HCT116 (cell line): ENCODE results near the gene DENND4B. TPM values are rescaled to one million over a fixed set of nuclear protein-coding genes. Genes with fewer than 3 reads are reported as not detected.

Source experiments
- ATAC-seq: fragments of 200-7000 bp; cut with Tn5 transposase; 2 replicates; pipeline ENCODE4 v1.9.1; 2020; ENCODE audit warnings: mild to moderate bottlenecking, moderate library complexity
- BruUV-seq: library from RNA; stranded (reverse); fragments of 400-500 nt; replicated peaks from 2 replicates; lab custom pipeline; 2021; lab: Mats Ljungman, UMichigan
- CTCF ChIA-PET: fragments of 300-600 bp; sonication (Branson Sonifier 250); formaldehyde crosslinking; loops from one replicate; lab custom pipeline; 2021; ENCODE audit warnings: antibody characterized with exemption; lab: Charles Lee
- POLR2A ChIA-PET: fragments of 300-600, 350-600 bp; sonication (Branson Sonifier 250); formaldehyde crosslinking; loops from one replicate; lab custom pipeline; 2021; ENCODE audit warnings: antibody characterized with exemption; lab: Charles Lee
- RAD21 ChIA-PET, 2 experiments: fragments of 300-600 bp; sonication (Branson Sonifier 250); formaldehyde crosslinking; loops; one replicate each; lab custom pipeline; 2023; ENCODE audit warnings: low total read pairs in 2 of 2; ENCODE audit not compliant: uncharacterized antibody in 2 of 2, unreplicated experiment in 2 of 2, low non-redundant PET in 1 of 2; lab: Charles Lee
- DNase-seq: peaks from one replicate; pipeline ENCODE4 v3.0.0-alpha.2; 2010; ENCODE audit warnings: low read depth, low spot score
- H2AFZ ChIP-seq: fragments of 200-600 bp; shearing (Covaris generic), sonication (generic); 2 replicates; pipeline ENCODE4 v1.6.1; 2017; ENCODE audit warnings: low read depth, mixed run types, mixed read lengths, antibody characterized with exemption, low read length; ENCODE audit not compliant: poor library complexity, severe bottlenecking
- H3K27ac ChIP-seq: 2 replicates; pipeline ENCODE4 v1.5.1; 2012; ENCODE audit warnings: low read depth, low read length
- H3K27me3 ChIP-seq: fragments of 200-600 bp; sonication (generic); 2 replicates; pipeline ENCODE4 v1.6.1; 2016; ENCODE audit warnings: mixed run types, low read length, mixed read lengths; ENCODE audit not compliant: insufficient read depth
- H3K36me3 ChIP-seq, 2 experiments: fragments of 200-500 bp in 1 of 2; fragments of 200-600 bp in 1 of 2; sonication (Bioruptor generic) in 1 of 2; sonication (generic) in 1 of 2; 2 replicates each; pipeline versions ENCODE4 v1.5.1 to v1.6.1; 2014 to 2016; ENCODE audit warnings: low read length in 2 of 2, inconsistent platforms in 1 of 2, mixed read lengths in 1 of 2, mixed run types in 1 of 2; ENCODE audit not compliant: insufficient read depth in 2 of 2, control insufficient read depth in 1 of 2
- H3K4me1 ChIP-seq, 2 experiments: fragments of 200-600 bp in 1 of 2; sonication (generic) in 1 of 2; 2 replicates each; pipeline versions ENCODE4 v1.5.1 to v1.6.1; 2012 to 2017; ENCODE audit warnings: low read length in 2 of 2, inconsistent platforms in 1 of 2, mild to moderate bottlenecking in 1 of 2, mixed read lengths in 1 of 2, mixed run types in 1 of 2, moderate library complexity in 1 of 2; ENCODE audit not compliant: insufficient read depth in 2 of 2, control insufficient read depth in 1 of 2
- H3K4me2 ChIP-seq: fragments of 200-600 bp; sonication (generic); 2 replicates; pipeline ENCODE4 v1.6.1; 2017; ENCODE audit warnings: mixed run types, low read length, mixed read lengths
- H3K4me3 ChIP-seq, 2 experiments: fragments of 200-600 bp in 1 of 2; sonication (generic) in 1 of 2; replicated peaks in 1 of 2; 2 replicates each; pipeline ENCODE4 v1.5.1; 2011 to 2016; ENCODE audit warnings: low read length in 2 of 2, control low read depth in 1 of 2, low read depth in 1 of 2, mild to moderate bottlenecking in 1 of 2, mixed read lengths in 1 of 2, mixed run types in 1 of 2
- H3K79me2 ChIP-seq: fragments of 200-600 bp; sonication (generic); 2 replicates; pipeline ENCODE4 v1.6.1; 2017; ENCODE audit warnings: mild to moderate bottlenecking, mixed run types, low read length, moderate library complexity, mixed read lengths; ENCODE audit not compliant: insufficient read depth
- H3K9ac ChIP-seq: fragments of 200-600 bp; sonication (generic); 2 replicates; pipeline ENCODE4 v1.6.1; 2016; ENCODE audit warnings: low read length, mixed read lengths
- H3K9me2 ChIP-seq: fragments of 200-600 bp; sonication (generic), shearing (Covaris generic); 2 replicates; pipeline ENCODE4 v1.6.1; 2017; ENCODE audit warnings: mixed run types, mild to moderate bottlenecking, moderate library complexity; ENCODE audit not compliant: insufficient read depth
- H3K9me3 ChIP-seq, 2 experiments: fragments of 200-500 bp in 1 of 2; fragments of 200-600 bp in 1 of 2; sonication (Bioruptor generic) in 1 of 2; sonication (generic) in 1 of 2; 2 replicates each; pipeline ENCODE4 v1.6.1; 2014 to 2017; ENCODE audit warnings: low read length in 2 of 2, mixed read lengths in 2 of 2, inconsistent platforms in 1 of 2, low read depth in 1 of 2, mild to moderate bottlenecking in 1 of 2, mixed run types in 1 of 2, moderate library complexity in 1 of 2; ENCODE audit not compliant: control insufficient read depth in 1 of 2, insufficient read depth in 1 of 2
- H4K20me1 ChIP-seq: fragments of 200-600 bp; sonication (generic), shearing (Covaris generic); 2 replicates; pipeline ENCODE4 v1.6.1; 2017; ENCODE audit warnings: mixed run types, mild to moderate bottlenecking, moderate library complexity; ENCODE audit not compliant: insufficient read depth
- ATF3 ChIP-seq: IDR thresholded peaks from 2 replicates; pipeline ENCODE4 v1.6.1; 2012
- EZH2 ChIP-seq: fragments of 200-600 bp; sonication (generic); IDR thresholded peaks from 2 replicates; pipeline ENCODE4 v1.6.1; 2017; ENCODE audit warnings: antibody characterized with exemption, mixed run types
- EZH2phosphoT487 ChIP-seq: fragments of 200-600 bp; IDR thresholded peaks from 2 replicates; pipeline ENCODE4 v1.6.1; 2018; ENCODE audit warnings: antibody characterized with exemption, borderline replicate concordance
- JUND ChIP-seq: IDR thresholded peaks from 2 replicates; pipeline ENCODE4 v1.6.1; 2012
- MAX ChIP-seq: IDR thresholded peaks from 2 replicates; pipeline ENCODE4 v1.6.1; 2012
- POLR2A ChIP-seq: IDR thresholded peaks from 2 replicates; pipeline ENCODE4 v1.7.0; 2011; ENCODE audit warnings: borderline replicate concordance; ENCODE audit not compliant: insufficient read depth, insufficient read length; ENCODE audit errors: extremely low read depth
- POLR2AphosphoS5 ChIP-seq: IDR thresholded peaks from 2 replicates; pipeline ENCODE4 v1.6.1; 2011; ENCODE audit warnings: mild to moderate bottlenecking, low read depth, low read length, moderate library complexity
- RAD21 ChIP-seq: IDR thresholded peaks from 2 replicates; pipeline ENCODE4 v1.6.1; 2012; ENCODE audit warnings: low read depth, mild to moderate bottlenecking
- REST ChIP-seq: IDR thresholded peaks from 2 replicates; pipeline ENCODE4 v1.6.1; 2012; ENCODE audit warnings: low read depth
- SIN3A ChIP-seq: IDR thresholded peaks from 2 replicates; pipeline ENCODE4 v1.6.1; 2012; ENCODE audit warnings: low read depth
- SP1 ChIP-seq: IDR thresholded peaks from 2 replicates; pipeline ENCODE4 v1.6.1; 2012; ENCODE audit warnings: low read depth
- SRF ChIP-seq: IDR thresholded peaks from 2 replicates; pipeline ENCODE4 v1.6.1; 2012; ENCODE audit warnings: low read depth
- TCF7L2 ChIP-seq: IDR thresholded peaks from 2 replicates; pipeline ENCODE4 v1.7.0; 2011; ENCODE audit warnings: borderline replicate concordance, inconsistent platforms; ENCODE audit not compliant: insufficient read depth, insufficient read length; ENCODE audit errors: extremely low read depth
- ZBTB33 ChIP-seq: IDR thresholded peaks from 2 replicates; pipeline ENCODE4 v1.6.1; 2011; ENCODE audit warnings: mild to moderate bottlenecking, low read length, moderate library complexity; ENCODE audit not compliant: insufficient replicate concordance; ENCODE audit errors: extremely low read depth
- ZNF274 ChIP-seq: fragments of 200-500 bp; sonication (Bioruptor generic); IDR thresholded peaks from 2 replicates; pipeline ENCODE4 v1.6.1; 2014; ENCODE audit warnings: mild to moderate bottlenecking, low read depth, low read length, inconsistent platforms
- intact Hi-C: fragments of 100-400 bp; cut with micrococcal nuclease; formaldehyde crosslinking; loops from 2 replicates; pipeline ENCODE4 v1.10.0; 2022
- total RNA-seq: library from RNA; stranded (reverse); gene quantifications from one replicate; pipeline ENCODE4 v1.2.1, GENCODE V29; 2021; ENCODE audit not compliant: unreplicated experiment

Gene DENND4B
- total RNA-seq, 1 experiment from 2014 or later = 70.8 TPM

GRCh38 chr1:153928245-153928644 is 18.3 kb downstream of the DENND4B start:
- H3K9ac ChIP-seq = no peak overlapping the region
- H3K9me3 ChIP-seq = no peaks in the 10 kb centered on the region
- H3K36me3 ChIP-seq = peaks cover 4 to 8% of the 10 kb centered on the region in 2 experiments; a peak in 2 of 4 replicates
- H3K79me2 ChIP-seq = no peaks in the 10 kb centered on the region
- H3K9me2 ChIP-seq = no peaks in the 10 kb centered on the region
- no peak for ATAC-seq
- H3K4me1 ChIP-seq = peaks cover 8 to 13% of the 10 kb centered on the region in 2 experiments; a peak in 3 of 4 replicates
- H3K4me2 ChIP-seq = no peak overlapping the region
- DNase-seq = no peak
- H4K20me1 ChIP-seq = no peaks in the 10 kb centered on the region
- no peak overlapping the region for H3K4me3 ChIP-seq
- ChIA-PET RAD21 (no interaction called here), CTCF (interaction anchor here (1.4 kb wide), 1 partner anchor 18 kb away, joined by 5 read pairs; the partner anchor contains the start of gene DENND4B), POLR2A (no interaction called here)
- H2AFZ ChIP-seq = no peak overlapping the region
- intact Hi-C loops = no loop called here
- TF ChIP-seq TCF7L2 (no peak), EZH2phosphoT487 (no peak), EZH2 (no peak), MAX (no peak), SP1 (no peak), ZBTB33 (no peak), RAD21 (no peak), SIN3A (no peak), ZNF274 (no peak), POLR2A (no peak), JUND (no peak), SRF (no peak), POLR2AphosphoS5 (no peak), REST (no peak), ATF3 (no peak)
- no TSS peak for BruUV-seq
- H3K27ac ChIP-seq = no peak overlapping the region
- H3K27me3 ChIP-seq = no peaks in the 10 kb centered on the region
